ENCODE results near the gene THSD4.

DNA sequence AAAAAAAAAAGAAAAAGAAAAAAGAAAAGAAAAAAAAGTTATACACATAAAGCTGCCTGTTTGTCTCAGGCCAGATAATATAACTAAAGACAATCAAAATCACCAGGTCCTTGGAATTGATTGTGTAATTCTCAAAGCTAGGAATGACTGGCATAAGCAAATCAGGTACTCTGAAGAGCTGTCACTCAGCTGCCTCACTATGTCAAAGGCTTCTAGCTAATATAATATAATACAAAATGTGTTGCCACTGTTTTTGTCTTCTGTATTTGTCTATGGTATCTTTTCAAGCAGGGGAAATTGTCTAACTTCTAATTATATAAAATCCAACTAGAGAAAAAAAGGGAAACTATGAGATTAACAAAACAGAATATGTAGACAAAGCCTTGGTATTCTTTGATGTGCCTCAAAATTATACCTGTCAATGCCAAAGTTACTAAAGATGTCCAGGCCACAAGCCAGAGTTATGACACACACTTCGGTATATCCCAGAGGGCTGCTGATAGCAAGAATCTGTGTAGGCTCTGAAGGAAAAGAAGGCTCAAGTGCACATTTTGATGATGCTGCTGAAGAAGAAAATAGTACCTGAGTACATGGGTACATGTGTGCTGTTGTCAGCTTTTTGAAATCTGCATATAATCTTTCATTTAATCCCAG is 658.1 kb downstream of the THSD4 start:
- TF ChIP-seq, protein P1, sequence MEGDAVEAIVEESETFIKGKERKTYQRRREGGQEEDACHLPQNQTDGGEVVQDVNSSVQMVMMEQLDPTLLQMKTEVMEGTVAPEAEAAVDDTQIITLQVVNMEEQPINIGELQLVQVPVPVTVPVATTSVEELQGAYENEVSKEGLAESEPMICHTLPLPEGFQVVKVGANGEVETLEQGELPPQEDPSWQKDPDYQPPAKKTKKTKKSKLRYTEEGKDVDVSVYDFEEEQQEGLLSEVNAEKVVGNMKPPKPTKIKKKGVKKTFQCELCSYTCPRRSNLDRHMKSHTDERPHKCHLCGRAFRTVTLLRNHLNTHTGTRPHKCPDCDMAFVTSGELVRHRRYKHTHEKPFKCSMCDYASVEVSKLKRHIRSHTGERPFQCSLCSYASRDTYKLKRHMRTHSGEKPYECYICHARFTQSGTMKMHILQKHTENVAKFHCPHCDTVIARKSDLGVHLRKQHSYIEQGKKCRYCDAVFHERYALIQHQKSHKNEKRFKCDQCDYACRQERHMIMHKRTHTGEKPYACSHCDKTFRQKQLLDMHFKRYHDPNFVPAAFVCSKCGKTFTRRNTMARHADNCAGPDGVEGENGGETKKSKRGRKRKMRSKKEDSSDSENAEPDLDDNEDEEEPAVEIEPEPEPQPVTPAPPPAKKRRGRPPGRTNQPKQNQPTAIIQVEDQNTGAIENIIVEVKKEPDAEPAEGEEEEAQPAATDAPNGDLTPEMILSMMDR (IDR thresholded peaks at IDR 0.05), result no peak
- TF ChIP-seq POLR2A (IDR thresholded peaks at IDR 0.05), result no peak
